Measurements from ENCODE around the gene HDAC4. TPM values are rescaled to one million over a fixed set of nuclear protein-coding genes. Genes with fewer than 3 reads are reported as not detected.

The HDAC4 gene
- total and polyA plus RNA-seq, 2 of the 4 experiments (the other 2 are of a cell fraction) = 4.1 to 7.2 TPM

DNA sequence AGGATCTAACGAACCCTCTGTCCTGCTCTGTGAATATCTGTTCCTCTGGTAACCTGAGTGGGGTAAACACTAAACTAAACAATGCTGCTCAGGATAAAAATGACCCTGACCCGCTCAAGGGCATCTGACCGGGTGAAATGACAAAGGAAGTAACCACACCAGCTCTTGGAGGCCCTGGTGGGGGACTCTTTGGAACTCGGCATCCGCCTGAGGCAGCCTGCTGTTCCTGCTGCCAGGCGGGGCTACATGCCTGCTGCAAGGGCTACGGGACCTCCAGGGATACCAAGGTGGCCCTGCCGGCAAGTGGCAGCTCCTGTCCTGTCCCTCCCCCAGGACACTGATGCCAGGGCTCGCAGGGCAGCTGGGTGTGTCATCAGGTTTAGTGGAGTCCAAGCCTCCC is 273.3 kb downstream of the HDAC4 start:
- TF ChIP-seq MXI1 (IDR thresholded peaks at IDR 0.05; ENCODE audit: borderline replicate concordance, low read depth, low read length) = no peak
- Histone ChIP-seq H4K8ac (ENCODE audit: low read depth in 2 of 2, low read length in 2 of 2) (no peak overlapping the region), H3K36me3 (ENCODE audit: control insufficient read depth, insufficient read depth, low read length) (peaks cover 72% of the 10 kb centered on the region), H3K9me3 (ENCODE audit: control insufficient read depth, insufficient read depth, low read length) (0 out of 2 replicates have a peak, but pooled peaks cover 4% of the 10 kb centered on the region), H3K9ac (ENCODE audit: low read depth, low read length) (no peak overlapping the region), H3K14ac (replicated peaks; ENCODE audit: low read depth, low read length) (no peak overlapping the region), H3K27ac (ENCODE audit: insufficient read depth, low read length) (no peak overlapping the region), H2AK9ac (replicated peaks; ENCODE audit: low read depth, low read length, poor library complexity) (no peak overlapping the region), H4K91ac (ENCODE audit: insufficient read depth, low read depth, low read length) (no peak overlapping the region), H3K23ac (ENCODE audit: low read depth, low read length) (no peak overlapping the region), H2AFZ (replicated peaks; ENCODE audit: low read length, poor library complexity) (no peak overlapping the region), H2BK5ac (ENCODE audit: low read depth, low read length, poor library complexity, severe bottlenecking) (no peak overlapping the region), H3K4me3 (ENCODE audit: insufficient read depth, low read depth, low read length) (no peak overlapping the region), H2BK15ac (ENCODE audit: low read depth, low read length) (no peak overlapping the region), H3K18ac (ENCODE audit: low read depth, low read length) (no peak overlapping the region), H2BK20ac (ENCODE audit: low read depth, low read length) (no peak overlapping the region), H4K5ac (ENCODE audit: low read depth, low read length) (no peak overlapping the region), H3K4me2 (ENCODE audit: low read depth, low read length) (no peak overlapping the region), H3K79me1 (ENCODE audit: low read depth in 1 of 2, low read length in 2 of 2) (no peaks in the 10 kb centered on the region; a peak in 1 of 4 replicates), H3K27me3 (ENCODE audit: control insufficient read depth, insufficient read depth, low read length) (no peaks in the 10 kb centered on the region), H3K4me1 (ENCODE audit: control insufficient read depth, insufficient read depth, low read length) (no peaks in the 10 kb centered on the region), H2AK5ac (ENCODE audit: low read depth, low read length) (no peak overlapping the region), H3K9me1 (ENCODE audit: insufficient read depth, low read length) (no peaks in the 10 kb centered on the region), H2BK120ac (ENCODE audit: low read depth, low read length) (no peak overlapping the region), H3K4ac (ENCODE audit: low read depth, low read length) (no peak overlapping the region), H4K20me1 (ENCODE audit: insufficient read depth, low read length) (no peaks in the 10 kb centered on the region; the same call in 1 of the 2 replicates), H3K56ac (ENCODE audit: extremely low read depth, insufficient read depth, low read length) (no peak overlapping the region)
- intact Hi-C loops (cut with micrococcal nuclease) = no loop called here
- ChIA-PET POLR2A (ENCODE audit: unreplicated experiment) (no interaction called here), CTCF (no interaction called here)
- no TSS peak for BruUV-seq (replicated peaks)
- dilution Hi-C loops (cut with HindIII; ENCODE audit: low sequenced_read_pairs, unreplicated experiment) = no loop called here
- no peak for ATAC-seq (ENCODE audit: low read depth)
- no peak for DNase-seq
- in situ Hi-C loops (cut with MboI; ENCODE audit: low sequenced_read_pairs) = loop anchor here (25.0 kb wide), 1 partner anchor 860 kb away; no protein-coding TSS in a partner anchor
- WGBS, 2 experiments (ENCODE audit: extremely low coverage in 2 of 2, insufficient read length in 1 of 2) = 83% methylated on average over 3 of the region's 9 CpGs; no CpG with 5 or more reads in 1 of the 2 experiments

Data from IMR-90 (cell line).